ENCODE results near the gene HOXA3. TPM values are rescaled to one million over a fixed set of nuclear protein-coding genes. Genes with fewer than 3 reads are reported as not detected.

The HOXA3 gene
- total RNA-seq, 1 experiment from 2014 or later, result 9.2 TPM

DNA sequence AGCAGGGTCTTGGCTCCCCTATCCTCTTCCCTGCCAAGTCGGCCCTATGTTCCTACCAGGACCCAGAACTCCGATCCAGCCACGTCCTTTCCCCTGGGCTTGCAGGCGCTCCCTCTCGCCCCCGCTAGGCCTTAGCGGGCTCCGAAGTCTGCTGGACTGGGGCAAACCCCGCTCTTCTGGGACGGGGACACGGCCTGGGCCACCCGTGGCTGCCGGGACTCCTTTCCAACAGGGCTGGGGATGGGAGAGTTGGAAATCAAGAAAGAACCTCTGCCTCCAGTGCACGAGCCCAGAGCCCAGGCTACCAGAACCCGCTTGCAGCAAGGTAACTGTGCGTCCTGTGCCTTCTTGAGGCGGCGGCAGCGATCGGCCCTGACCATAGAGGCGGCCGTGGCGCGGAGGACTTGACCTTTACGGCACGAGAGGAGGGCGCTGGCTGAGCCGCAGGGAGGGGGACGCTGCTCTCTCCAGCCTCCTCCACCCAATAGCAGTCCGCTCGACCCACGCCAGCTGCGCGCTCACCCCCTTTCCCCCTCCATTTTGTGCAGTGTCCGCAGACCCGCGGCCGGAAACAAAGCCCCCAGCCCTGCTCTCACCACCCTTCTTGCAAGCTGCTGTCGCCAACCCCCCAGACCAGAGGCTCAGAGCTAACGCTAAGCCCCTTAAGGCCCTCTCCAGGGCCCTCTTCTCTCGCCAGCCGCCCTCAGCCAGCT, 39.6 kb upstream of the HOXA3 start:
- Histone ChIP-seq H3K27ac (ENCODE audit: low read depth, low read length) (no peak overlapping the region), H3K79me2 (ENCODE audit: insufficient read depth, low read length) (no peaks in the 10 kb centered on the region), H3K27me3 (ENCODE audit: insufficient read depth, low read length) (no peaks in the 10 kb centered on the region), H2AFZ (ENCODE audit: low read depth, low read length, poor library complexity, severe bottlenecking) (no peak overlapping the region), H3K4me1 (ENCODE audit: control insufficient read depth in 1 of 2, insufficient read depth in 2 of 2, low read length in 2 of 2) (no peaks in the 10 kb centered on the region), H3K36me3 (ENCODE audit: control insufficient read depth in 1 of 2, insufficient read depth in 2 of 2, low read length in 2 of 2) (no peaks in the 10 kb centered on the region), H3K9ac (ENCODE audit: low read length) (no peak overlapping the region), H3K9me2 (ENCODE audit: insufficient read depth) (no peaks in the 10 kb centered on the region), H4K20me1 (ENCODE audit: insufficient read depth) (no peaks in the 10 kb centered on the region), H3K9me3 (ENCODE audit: control insufficient read depth in 1 of 2, insufficient read depth in 1 of 2, low read depth in 1 of 2, low read length in 2 of 2) (no peaks in the 10 kb centered on the region), H3K4me2 (ENCODE audit: low read length) (no peak overlapping the region), H3K4me3 (replicated peaks in 1 of 2; ENCODE audit: low read depth in 1 of 2, low read length in 2 of 2) (no peak overlapping the region)
- no peak for DNase-seq (ENCODE audit: low read depth, low spot score)
- POLR2A ChIA-PET, result no interaction called here
- BruUV-seq (replicated peaks), result no TSS peak
- TF ChIP-seq ELF1 (IDR thresholded peaks at IDR 0.05; ENCODE audit: borderline replicate concordance, low read depth) (no peak), TCF7L2 (IDR thresholded peaks at IDR 0.05; ENCODE audit: borderline replicate concordance, extremely low read depth, insufficient read depth, insufficient read length) (no peak), RAD21 (IDR thresholded peaks at IDR 0.05; ENCODE audit: low read depth) (no peak), POLR2A (IDR thresholded peaks at IDR 0.05; ENCODE audit: borderline replicate concordance, extremely low read depth, insufficient read depth, insufficient read length) (no peak), SIN3A (IDR thresholded peaks at IDR 0.05; ENCODE audit: low read depth) (no peak), EGR1 (IDR thresholded peaks at IDR 0.05; ENCODE audit: low read depth) (no peak), SP1 (IDR thresholded peaks at IDR 0.05; ENCODE audit: low read depth) (no peak), CEBPB (IDR thresholded peaks at IDR 0.05; ENCODE audit: low read depth) (no peak), ZNF274 (IDR thresholded peaks at IDR 0.05; ENCODE audit: low read depth, low read length) (no peak), POLR2AphosphoS5 (IDR thresholded peaks at IDR 0.05; ENCODE audit: low read depth, low read length) (no peak)
- TF ChIP-seq, protein P1, sequence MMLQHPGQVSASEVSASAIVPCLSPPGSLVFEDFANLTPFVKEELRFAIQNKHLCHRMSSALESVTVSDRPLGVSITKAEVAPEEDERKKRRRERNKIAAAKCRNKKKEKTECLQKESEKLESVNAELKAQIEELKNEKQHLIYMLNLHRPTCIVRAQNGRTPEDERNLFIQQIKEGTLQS (IDR thresholded peaks at IDR 0.05), result no peak
- ATAC-seq, result no peak
- intact Hi-C loops (cut with micrococcal nuclease), result loop anchor here (10.0 kb wide), 2 partner anchors 553 to 1433 kb away; partner anchors contain the start of gene TAX1BP1
- RAD21 ChIA-PET (ENCODE audit: low non-redundant PET in 1 of 2, low total read pairs in 2 of 2, uncharacterized antibody in 2 of 2, unreplicated experiment in 2 of 2), result no interaction called here
- CTCF ChIA-PET, result interaction anchor here (0.9 kb wide), 1 partner anchor 12 kb away, joined by 3 read pairs; no protein-coding TSS in a partner anchor

Measured in HCT116 (cell line).